Hypothalamus (tissue), 51 donors: ENCODE measurements around the gene LGR4.
"Not testable (repeated sequence)": the region's sequence is repeated elsewhere in the genome, so short reads cannot be mapped to it uniquely, and the experiment has no call there.

ENCODE experiments used
- DNase-seq, 51 donors: peaks; one replicate each; lab custom pipeline; 2025; lab: John Stamatoyannopoulos, UW

Gene LGR4

DNA sequence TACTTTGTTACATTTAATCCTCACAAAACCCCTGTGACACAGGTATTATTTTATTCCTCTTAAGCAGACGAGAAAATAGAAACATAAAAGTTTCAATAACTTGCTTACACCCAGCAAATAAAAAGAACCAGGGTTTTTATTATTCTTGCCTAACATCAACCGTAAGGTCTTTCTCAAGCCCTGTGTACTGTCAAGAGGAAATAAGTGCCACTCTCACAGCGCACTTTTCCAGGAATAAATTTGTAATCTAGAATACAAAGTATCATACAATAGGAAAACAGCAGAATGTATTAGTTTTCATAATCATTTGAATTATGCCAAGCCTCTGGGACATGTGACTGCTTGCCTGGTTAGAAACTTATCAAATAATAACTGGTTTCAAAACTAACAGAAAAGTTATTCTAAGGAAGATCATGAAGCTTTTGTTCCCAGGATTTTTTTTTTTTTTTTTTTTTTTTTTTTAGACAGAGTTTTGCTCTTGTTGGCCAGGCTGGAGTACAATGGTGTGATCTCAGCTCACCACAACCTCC is 117.0 kb downstream of the LGR4 start:
- DNase-seq = no peak

GRCh38 chr11:27354359-27354965 is 118.1 kb downstream of the LGR4 start:
- no peak for DNase-seq

DNA sequence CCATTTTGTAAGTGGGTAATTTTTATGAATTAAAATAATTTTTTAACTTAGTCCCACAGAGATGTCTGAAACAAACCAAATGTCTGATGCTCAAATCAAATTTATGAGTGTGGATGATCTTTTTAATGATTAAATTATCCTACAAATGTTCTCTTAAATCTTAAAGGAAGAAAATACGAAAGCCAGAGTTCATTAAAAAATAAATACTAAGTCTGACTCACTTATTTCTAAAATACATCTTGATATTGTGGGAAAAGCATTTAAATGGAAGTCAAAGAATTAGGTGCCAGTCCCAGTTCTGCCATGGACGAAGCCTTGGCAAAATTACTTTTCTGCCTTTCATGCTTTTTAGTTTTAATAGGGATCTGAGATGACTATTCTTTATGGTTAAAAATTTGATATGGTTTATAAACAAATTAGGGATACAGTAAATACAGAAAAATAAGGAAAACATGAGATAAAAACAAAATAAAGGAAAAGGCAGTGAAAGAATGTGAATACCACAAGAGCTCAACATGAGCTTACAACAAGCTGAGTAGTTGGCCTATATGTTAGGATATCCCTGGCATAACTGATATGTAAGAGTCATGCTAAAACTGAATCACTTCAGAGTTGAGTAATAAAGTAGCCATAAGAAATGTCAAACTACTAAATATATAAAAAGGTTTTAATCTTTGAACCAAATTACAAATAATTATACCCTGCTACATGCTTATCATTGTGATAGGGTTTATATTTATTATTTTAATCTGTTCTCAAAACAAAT is 118.8 kb downstream of the LGR4 start:
- DNase-seq = no peak

DNA sequence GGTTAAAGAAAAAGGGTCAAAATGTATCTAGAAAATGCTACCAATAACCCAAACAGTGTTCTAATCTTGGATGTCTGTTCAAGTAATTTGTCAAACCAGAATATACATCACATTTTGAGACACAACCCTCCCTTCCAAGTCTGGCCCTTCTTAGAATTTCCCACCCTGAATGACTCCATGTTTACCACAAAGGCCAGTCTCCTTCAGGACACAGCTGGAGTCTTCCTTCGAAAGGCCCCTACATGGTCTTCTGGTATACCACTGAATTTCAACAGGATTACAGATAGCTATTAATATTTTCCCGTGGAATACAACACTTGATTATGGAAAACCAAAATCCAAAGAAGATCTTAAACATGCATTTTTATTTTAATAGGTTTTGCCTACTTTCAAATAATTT is 119.8 kb downstream of the LGR4 start:
- no peak for DNase-seq

GRCh38 chr11:27350511-27350910 is 122.1 kb downstream of the LGR4 start:
- no peak for DNase-seq

- DNase-seq = no peak
These were observed 122.7 kb downstream of the LGR4 start for GRCh38 chr11:27349919-27350318.

DNA sequence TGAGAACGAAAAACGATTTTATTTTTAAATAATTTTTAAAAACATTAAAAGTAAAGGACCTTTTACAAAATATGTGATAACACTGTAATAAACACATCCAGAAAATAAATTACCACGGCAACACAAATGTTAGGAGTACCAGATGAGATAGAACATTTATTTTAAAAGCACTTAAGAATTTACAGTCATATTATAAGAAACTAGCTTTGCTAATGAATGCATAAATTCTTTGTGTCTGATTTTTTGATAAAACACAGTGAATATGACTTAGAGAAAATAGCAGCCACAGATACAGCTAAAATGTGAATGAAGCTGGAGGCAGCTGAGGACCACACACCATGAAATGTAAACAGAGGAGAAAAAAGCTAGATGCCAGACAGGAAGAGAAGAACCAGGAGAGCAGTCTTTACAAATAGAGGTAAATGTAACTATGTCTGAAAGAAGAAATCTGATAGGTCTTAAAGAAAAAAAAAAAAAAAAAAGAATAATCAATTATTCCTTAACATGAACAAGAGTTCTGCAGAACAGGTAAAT is 124.2 kb downstream of the LGR4 start:
- no peak for DNase-seq

GRCh38 chr11:27347359-27348339 is 124.9 kb downstream of the LGR4 start:
- DNase-seq = no peak

GRCh38 chr11:27339941-27340340 is 132.6 kb downstream of the LGR4 start:
- DNase-seq = no peak

DNA sequence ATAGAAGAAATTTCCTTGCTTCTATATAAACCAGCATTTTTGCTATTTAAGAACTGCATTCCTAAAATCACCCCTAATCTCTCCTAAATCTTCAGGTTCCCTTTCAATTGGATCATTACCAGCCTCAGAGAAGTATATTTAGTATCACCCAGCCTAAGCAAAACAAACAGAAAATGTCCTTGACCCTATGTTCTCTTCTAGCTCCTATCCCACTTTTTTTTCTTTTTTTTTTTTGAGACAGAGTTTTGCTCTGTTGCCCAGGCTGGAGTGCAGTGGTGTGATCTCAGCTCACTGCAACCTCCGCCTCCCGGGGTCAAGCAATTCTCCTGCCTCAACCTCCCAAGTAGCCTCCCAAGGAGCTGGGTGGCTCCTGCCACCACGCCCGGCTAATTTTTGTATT is 137.8 kb downstream of the LGR4 start:
- not testable (repeated sequence) for DNase-seq

DNA sequence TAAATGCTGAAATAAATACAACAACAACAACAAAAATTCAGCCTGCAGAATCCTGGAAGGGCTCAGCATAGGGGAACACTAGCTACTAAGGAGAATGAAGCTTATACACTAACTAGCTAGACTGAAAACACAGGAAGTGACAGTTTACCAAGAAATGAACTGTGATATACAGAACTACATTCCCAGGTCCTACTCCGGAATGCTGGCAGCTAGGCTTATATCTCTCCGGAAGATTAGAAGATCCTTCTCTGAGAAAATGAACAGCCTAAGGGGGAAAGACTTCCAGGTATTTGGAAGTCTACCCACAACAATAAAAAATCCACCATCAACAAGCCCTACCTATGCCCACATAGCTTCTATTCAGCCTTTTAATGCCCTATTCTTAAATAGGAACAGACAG is 140.6 kb downstream of the LGR4 start:
- no peak for DNase-seq

GRCh38 chr11:27330633-27331270 is 141.8 kb downstream of the LGR4 start:
- no peak for DNase-seq

DNA sequence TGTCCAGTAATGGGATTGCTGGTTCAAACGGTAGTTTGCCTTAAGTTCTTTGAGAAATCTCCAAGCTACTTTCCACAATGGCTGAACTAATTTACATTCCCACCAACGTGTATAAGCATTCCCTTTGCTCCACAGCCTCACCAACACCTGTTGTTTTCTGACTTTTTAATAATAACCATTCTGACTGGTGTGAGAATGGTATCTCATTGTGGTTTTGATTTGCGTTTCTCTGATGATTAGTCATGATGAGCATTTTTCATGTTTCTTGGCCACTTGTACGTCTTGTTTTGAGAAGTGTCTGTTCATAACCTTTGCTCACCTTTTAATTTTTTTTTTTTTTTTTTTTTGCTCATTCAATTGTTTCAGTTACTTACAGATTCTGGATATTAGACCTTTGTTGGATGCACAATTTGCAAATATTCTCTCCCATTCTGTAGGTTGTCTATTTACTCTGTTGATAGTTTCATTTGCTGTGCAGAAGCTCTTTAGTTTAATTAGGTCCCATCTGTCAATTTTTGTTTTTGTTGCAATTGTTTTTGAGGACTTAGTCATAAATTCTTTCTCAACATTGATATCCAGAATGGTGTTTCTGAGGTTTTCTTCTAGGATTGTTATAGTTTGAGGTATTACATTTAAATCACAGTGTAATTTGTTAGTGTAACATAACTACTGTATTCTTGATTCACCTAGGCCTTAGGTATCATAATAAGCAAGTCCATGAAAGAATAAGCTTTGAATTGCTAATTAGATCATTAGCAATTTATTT is 142.5 kb downstream of the LGR4 start:
- no peak for DNase-seq

- DNase-seq = no peak
These were observed 144.0 kb downstream of the LGR4 start for GRCh38 chr11:27328614-27329013.

GRCh38 chr11:27327064-27327463 is 145.5 kb downstream of the LGR4 start:
- not testable (repeated sequence) for DNase-seq

DNA sequence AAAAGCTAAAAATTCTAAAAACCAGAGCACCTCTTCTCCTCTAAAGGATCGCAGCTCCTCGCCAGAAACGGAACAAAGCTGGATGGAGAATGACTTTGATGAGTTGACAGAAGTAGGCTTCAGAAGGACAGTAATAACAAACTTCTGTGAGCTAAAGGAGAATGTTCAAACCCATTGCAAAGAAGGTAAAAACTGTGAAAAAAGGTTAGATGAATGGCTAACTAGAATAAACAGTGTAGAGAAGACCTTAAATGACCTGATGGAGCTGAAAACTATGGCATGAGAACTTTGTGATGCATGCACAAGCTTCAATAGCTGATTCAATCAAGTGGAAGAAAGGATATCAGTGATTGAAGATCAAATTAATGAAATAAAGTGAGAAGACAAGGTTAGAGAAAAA is 150.4 kb downstream of the LGR4 start:
- DNase-seq = not testable (repeated sequence)

DNA sequence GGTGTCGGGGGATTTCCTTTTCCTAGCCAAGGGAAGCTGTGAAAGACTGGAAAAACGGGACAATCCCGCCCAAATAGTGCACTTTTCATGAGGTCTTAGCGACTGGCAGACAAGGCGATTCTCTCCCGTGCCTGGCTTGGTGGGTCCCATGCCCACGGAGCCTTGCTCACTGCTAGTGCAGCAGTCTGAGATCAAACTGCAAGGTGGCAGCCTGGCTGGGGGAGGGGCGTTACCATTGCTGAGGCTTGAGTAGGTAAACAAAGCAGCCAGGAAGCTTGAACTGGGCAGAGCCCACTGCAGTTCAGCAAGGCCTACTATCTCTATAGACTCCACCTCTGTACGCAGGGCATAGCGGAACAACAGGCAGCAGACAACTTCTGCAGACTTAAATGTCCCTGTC is 151.2 kb downstream of the LGR4 start:
- DNase-seq = not testable (repeated sequence)

DNA sequence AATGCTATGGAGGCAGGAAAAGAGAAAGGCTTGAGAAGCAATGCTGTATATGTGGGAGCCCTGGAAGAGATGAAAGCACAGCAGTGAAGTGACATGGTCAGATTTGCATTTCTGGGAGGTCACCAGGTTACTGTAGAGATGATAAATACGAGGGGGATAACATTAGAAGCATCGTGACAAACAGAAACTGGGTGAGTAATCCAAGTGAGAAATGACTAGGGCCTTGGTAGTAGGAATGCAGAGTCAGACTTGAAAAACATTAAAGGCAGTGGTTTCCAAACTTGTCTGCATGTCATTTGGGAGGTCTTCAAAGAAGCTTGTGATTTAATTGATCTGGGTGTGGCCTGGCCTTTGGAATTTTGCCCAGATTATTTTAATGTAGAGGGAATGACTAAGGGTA is 153.5 kb downstream of the LGR4 start:
- no peak for DNase-seq

- DNase-seq = no peak
These were observed 154.8 kb downstream of the LGR4 start for GRCh38 chr11:27317751-27318150.
